Fibroblast of skin of left quadriceps (primary cell): ENCODE data around the gene TRIML1.
"Not testable (repeated sequence)": the region's sequence is repeated elsewhere in the genome, so short reads cannot be mapped to it uniquely, and the experiment has no call there.

ENCODE experiments used
- DNase-seq, 2 experiments: peaks; one replicate each; pipeline ENCODE4 v3.0.0-alpha.2; 2013; ENCODE audit warnings: low read depth in 2 of 2

Gene TRIML1

DNA sequence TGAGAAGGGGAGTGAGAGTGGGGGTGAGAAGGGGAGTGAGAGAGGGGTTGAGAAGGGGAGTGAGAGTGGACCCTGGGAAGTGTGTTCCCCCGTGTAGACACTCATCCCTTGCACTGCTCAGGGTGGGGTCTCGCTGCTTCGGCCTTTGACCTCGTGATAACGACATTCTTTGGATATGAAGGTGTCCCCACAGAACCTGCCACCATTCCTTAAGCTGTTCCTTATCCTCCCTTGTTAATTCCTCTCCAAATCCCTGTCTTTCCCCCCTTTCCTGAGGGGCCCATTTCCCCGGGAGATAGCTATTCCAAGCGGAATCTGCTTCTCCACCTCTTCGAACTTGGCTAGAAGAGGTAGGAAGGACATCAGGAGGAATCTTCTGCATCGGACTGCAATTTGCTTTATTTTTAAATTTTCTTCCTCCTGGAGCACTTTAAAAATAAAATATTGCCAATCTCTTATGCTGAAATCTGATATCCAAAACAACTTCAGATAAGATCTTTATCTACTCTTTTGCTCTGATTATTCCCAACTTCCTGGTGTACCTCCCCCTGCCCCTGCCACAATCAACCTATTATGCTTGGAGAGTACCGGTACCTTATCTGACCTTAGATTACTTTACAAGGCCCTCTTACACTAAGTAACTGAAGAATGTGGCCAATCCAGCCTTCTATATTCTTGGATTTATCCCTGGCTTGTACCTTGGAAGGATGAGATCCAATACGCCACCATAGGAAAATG lies 15.6 kb downstream of the TRIML1 start:
- no peak for DNase-seq

DNA sequence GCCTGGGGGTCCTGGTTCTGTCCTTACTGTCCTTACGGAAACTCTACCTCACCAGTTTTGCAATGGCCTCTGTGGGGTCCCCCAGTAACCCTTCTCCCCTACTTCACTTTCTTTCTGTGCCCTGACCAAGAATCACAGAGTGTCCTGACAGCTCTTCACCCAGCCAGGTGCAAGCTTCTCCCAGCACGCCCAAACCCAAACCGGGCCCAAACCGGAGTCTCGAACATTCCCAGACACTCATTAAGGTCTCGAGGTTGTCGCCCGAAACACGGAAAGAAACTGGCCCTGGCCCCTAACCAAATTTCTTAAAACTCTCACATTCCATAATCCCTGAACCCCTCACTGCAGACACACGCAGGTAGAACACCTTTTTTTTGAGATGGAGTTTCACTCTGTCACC lies 19.1 kb downstream of the TRIML1 start:
- no peak for DNase-seq

DNA sequence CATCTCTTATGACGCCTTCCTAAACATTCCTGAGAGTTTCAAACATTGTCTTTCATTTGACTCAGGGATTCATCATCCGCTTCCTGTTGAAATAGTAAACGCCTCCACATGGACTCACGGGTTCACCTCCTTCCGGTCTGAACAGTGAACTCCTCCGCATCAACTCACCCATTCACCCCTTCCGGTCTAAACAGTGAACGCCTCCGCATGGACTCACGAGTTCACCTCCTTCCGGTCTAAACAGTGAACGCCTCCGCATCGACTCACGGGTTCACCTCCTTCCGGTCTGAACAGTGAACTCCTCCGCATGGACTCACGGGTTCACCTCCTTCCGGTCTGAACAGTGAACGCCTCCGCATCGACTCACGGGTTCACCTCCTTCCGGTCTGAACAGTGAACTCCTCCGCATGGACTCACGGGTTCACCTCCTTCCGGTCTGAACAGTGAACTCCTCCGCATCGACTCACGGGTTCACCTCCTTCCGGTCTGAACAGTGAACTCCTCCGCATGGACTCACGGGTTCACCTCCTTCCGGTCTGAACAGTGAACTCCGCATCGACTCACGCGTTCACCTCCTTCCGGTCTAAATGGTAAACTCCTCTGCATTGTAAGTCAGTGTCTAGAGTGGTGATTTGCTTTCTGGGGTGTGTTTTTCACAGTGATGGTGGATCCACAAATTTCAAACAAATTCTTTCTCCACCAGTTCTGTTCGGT lies 20.4 kb downstream of the TRIML1 start:
- not testable (repeated sequence) for DNase-seq

DNA sequence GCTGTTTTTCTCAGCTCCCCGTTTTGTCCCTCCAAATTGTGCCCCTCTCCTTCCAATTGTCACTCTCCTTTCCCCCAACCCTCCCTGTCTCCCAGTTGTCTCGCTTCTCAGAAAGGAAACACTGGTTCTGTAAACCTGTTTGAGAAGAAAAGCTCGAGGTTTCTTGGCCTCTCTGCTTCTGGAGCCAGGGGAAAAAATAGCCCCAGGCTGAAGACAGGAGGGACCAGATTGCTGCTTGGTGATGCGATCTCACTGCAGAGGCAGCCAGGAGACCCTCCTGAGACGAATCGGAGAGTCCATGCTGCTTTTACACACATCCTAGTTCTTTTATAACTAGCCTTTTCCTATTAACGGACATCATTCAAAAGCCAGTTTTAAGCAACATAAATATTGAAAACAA lies 21.2 kb downstream of the TRIML1 start:
- no peak for DNase-seq

DNA sequence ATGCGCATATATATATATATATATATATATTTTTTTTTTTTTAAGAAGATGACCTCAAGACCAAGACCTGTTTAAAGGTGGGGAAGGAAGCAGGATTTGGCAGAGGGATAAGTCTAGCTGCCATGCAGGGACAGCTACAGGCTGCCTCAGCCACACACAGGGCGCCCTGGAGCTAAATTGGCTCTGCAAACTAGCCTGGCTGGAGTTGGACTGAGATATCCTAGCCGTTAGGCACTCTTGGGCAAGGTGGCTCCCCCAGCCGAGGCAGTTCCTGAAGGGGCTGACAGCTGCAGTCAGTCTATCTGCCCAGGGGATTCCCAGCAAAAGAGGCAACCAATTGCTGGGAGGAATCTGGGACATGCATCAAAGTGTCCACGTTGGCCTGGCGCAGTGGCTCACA lies 21.9 kb downstream of the TRIML1 start:
- no peak for DNase-seq

DNA sequence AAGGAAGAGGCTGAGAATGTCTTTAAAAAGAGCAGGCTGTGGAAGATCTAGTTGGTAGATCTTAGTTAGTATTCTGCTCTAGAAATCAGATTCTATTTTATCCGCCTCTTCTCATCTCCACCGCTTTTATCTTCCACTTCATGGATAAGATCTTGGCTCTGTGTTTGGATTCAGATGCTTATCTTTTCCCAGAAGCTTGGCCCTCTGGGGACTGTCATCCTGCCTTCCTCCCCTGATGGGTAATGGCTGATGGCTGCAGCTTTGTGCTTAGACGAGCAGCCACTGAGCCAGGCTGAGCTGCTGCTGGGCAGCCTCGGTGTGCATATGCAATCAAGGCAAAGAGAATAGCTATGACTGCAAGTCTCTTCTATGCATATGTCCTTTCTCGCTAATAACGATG lies 23.5 kb downstream of the TRIML1 start:
- no peak for DNase-seq

DNA sequence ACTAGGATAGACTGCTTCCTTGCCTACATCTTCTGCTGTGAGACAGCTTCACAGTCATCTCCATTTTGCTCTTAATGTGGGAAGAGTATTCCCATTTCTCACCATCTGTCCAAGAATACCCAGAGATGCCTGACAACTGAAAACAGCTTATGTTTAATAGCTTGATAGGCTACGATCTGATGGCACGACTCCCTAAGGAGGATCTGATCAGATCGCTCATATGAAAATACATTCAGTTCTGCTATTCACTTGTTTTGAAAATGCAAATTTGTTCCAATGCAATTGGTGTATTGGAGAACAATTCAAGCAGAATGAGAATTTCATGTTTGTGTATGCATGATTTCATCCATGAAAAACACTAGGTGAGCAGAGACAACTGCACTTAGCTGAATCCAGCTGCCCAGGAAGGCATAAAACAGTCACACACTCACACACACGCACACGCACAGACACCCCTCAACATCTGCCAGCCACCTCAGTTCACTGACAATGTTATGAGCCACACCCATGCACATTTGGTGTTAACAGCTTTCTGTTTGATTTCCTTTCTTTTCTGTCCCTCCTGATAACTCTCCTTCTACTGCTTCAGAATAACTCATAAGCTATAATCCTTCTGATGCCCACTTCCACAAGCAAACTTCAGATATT lies 29.6 kb downstream of the TRIML1 start:
- DNase-seq, result no peak

DNA sequence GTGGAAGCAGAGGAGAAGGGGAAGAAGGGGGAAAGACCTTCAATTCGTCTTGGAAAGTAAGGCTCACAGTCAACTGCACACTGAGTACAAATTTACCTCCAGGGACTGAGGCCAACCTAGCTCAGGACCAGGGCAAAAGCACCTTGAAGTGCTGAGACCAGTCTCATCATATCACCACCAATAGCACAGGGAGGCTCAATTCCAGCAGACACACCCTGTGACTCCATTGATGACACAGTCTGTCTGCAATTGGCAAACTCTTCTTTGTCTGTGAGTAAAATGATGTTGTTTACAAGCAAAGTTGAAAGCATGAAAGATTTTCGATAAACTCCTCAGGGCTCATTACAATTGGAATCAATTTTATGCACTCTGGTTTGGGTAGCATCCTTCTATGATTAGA lies 32.3 kb downstream of the TRIML1 start:
- DNase-seq, result no peak

DNA sequence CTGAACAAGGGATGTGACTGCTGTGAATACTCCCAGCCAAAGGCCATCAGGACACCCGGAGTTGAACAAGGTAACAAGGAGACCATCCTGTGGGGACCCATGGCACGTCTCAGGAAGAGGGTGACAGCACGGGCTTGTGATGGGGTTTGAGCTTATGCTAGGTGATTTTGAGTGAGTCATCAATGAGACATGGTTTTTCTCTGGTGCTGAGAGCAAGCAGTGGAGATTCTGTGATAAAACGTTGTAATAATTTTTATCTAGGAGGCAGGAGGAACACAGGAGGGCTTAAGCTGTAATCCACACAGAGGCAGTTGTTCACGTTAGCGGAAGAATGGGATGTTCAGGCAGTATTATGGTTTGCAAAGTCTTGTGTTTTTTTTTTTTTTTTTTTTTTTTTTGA lies 36.0 kb downstream of the TRIML1 start:
- no peak for DNase-seq

DNA sequence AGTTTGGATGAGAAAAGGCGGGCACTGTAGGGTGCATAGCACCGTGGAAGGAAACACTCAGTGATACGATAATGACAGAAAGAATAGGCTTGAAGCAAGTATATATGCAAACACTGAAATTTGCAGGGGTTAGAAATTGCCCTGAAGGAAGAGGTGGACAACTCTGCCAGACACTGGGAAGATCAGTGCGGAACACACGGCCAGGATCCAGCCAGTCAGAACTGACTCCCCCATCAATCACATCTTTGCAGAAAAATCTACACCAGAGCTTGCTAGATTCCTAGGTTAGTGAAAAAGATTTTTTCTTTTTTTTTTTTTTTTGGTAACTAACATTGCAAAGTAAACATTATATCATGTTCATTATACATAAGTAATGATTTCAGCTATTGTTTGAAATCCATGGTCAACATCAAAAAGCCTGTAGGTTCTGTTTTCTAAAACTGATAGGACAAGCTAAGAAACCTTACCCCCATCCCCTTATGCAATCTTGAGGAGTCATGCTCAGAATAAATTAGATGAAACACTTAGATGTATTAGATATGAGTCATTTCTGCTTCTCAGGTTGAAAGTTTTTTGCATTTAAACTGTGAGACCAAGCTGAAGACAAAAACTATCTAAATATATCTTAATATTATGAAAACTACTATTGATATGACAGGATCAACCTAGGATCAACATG lies 38.9 kb downstream of the TRIML1 start:
- no peak for DNase-seq

DNA sequence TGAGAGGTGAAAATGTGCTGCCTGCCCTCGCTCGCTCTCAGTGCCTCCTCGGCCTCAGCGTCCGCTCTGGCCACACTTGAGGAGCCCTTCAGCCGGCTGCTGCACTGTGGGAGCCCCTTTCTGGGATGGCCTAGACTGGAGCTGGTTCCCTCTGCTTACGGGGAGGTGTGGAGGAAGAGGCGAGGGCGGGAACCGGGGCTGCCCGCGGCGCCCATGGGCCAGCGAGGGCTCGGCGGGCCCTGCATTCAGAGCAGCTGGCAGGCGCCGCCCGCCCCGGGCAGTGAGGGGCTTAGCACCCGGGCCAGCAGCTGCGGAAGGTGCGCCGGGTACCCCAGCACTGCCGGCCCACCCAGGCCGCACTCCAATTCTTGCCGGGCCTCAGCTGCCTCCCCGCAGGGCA lies 39.6 kb downstream of the TRIML1 start:
- DNase-seq, result no peak

DNA sequence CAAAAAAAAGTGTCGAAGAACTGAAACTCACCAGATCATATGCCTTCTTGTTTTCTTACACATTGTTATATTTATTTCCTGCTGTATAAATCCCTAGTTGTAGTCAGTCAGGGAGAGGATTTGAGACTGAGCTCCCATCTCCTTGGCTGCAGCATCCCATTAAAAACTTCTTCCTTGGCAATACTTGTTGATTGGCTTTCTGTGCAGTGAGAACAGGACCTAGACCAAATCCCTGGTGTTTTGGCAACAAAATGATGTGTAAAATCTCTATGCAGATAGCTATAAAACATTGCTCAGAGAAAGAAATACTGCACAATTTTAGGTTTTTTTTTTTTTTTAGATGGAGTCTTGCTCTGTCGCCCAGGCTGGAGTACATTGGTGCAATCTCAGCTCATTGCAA lies 47.9 kb downstream of the TRIML1 start:
- no peak for DNase-seq

DNA sequence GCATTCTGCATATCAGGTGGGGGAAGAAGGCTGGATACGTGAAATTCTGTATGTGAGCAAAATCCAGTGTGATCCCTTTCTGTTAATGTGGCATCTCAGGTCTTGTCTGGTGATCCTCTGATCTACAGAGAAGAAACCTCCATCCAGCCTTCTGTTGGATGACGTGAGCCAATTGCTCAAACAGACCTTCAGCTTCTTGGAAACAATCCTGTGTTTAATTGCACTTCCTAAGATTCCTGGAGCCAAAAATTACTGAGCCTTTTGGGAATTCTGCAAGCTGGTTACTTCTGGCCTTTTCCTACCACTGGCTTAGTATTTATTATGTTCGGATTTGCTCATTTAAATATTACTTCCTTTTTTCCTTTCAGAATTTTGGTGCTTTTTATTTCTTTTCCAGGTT lies 51.2 kb downstream of the TRIML1 start:
- DNase-seq, result no peak

DNA sequence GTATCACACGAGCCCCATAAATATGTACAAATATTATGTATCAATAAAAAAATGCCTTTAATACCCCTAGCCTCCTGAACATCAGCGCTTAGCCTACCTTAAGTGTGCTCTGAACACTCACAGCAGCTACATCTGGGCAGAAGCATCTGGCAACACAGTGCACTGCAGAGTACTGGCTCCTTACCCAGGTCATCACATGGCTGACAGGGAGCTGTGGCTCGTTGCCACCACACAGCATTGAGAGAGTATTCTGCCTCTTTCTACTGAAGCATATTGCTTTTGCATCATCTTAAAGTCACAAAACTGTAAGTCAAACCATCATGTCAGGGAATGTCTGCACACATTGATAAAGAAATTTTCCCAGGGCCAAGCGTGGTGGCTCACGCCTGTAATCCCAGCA lies 55.2 kb downstream of the TRIML1 start:
- DNase-seq, result no peak

DNA sequence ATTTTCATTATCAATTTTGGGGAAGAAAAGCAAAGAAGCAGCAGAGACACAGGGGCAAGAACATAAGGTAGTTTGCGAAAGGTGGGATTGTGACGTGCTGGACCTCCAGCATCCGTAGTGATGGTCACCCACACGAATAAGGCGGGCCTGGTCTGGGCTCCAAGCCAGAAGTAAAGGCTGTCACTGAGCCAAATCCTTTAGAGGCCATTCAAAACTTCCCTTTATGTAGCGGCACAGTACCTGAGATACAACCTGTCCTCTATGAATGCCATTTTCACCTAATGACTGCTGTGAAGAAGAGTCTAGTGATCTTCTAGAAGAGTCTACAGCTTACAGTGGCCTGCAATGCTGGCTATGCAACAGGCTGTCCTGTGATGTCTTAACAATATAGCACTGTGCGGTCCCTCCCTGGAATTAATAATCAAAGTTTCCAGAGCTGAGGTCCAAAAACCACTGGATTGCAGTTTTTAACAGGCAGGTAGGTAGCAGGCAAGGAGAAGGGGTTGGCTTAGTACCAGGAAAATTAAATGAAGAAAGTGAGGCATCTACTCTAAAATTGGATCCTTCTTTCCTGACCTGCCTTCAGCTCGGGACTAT lies 56.2 kb downstream of the TRIML1 start:
- DNase-seq, result no peak

DNA sequence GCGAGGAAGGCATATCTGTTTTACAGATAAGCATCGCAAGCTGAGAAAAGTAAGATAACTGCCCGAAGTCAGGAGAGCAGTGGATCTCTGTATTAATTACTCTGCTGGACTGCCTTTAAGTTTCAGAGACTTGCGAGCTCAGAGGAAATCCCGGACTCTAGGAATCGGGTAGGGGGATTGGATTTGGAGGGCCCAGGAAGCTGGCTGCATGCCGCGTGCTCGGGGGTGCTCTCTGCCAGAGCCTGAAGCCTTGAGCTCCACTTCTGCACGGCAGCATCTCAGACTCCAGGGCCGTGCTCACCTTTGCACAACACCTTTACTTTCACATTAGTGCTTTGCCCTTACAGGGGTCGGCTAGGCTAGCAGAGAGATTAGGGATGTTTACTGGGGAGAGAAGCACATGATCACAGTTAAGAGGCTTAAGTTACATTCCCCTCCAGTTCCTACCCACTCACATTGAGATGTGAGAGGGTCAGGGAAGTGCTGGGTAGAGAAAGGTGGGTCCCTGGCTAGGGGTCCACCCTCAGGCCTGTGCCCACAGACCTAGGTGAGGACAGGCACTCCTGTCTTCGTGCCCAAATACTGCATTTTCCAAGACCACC lies 57.0 kb downstream of the TRIML1 start:
- no peak for DNase-seq
